ENCODE measurements around the gene SRPX2. TPM values are rescaled to one million over a fixed set of nuclear protein-coding genes. Genes with fewer than 3 reads are reported as not detected.

Gene SRPX2
- total and polyA plus RNA-seq, 2 of the 13 experiments (the other 11 are each of a cell fraction or from before 2014, with no cell fraction given): 1.5 to 6.7 TPM

- no peak for TF ChIP-seq DR1 (CRISPR knock-in tag; IDR thresholded peaks at IDR 0.05)
- TF ChIP-seq ARID2 (CRISPR knock-in tag; IDR thresholded peaks at IDR 0.05; ENCODE audit: borderline replicate concordance): no peak
- no peak for TF ChIP-seq ZNF335 (CRISPR knock-in tag; IDR thresholded peaks at IDR 0.05)
- no peak for TF ChIP-seq ZNF639 (CRISPR knock-in tag; conservative IDR thresholded peaks at IDR 0.05)
- no peak for TF ChIP-seq ELK4 (CRISPR knock-in tag; IDR thresholded peaks at IDR 0.05; ENCODE audit: borderline replicate concordance)
- no peak for TF ChIP-seq RBM39 (IDR thresholded peaks at IDR 0.05; ENCODE audit: low read depth, low read length, poor library complexity, severe bottlenecking)
- peak; percentile 70 for TF ChIP-seq GATAD2A (CRISPR knock-in tag; IDR thresholded peaks at IDR 0.05)
- no peak for TF ChIP-seq ZNF337 (CRISPR knock-in tag; IDR thresholded peaks at IDR 0.05; ENCODE audit: borderline replicate concordance, low read depth)
- no peak for TF ChIP-seq MAZ (IDR thresholded peaks at IDR 0.05; ENCODE audit: borderline replicate concordance, low read depth, low read length)
- no peak for TF ChIP-seq MAZ (CRISPR knock-in tag; IDR thresholded peaks at IDR 0.05; ENCODE audit: low read depth)
- TF ChIP-seq BRF2 (CRISPR knock-in tag; IDR thresholded peaks at IDR 0.05): no peak
- TF ChIP-seq NR3C1 (CRISPR knock-in tag; IDR thresholded peaks at IDR 0.05): no peak
- no peak for TF ChIP-seq YEATS2 (CRISPR knock-in tag; IDR thresholded peaks at IDR 0.05; ENCODE audit: borderline replicate concordance)
- TF ChIP-seq KMT2A (CRISPR knock-in tag; IDR thresholded peaks at IDR 0.05): no peak
- TF ChIP-seq PCBP2 (optimal IDR thresholded peaks at IDR 0.05; ENCODE audit: low read depth, low read length, poor library complexity, severe bottlenecking): no peak
- no peak for TF ChIP-seq ZMYM2 (CRISPR knock-in tag; IDR thresholded peaks at IDR 0.05)
- no peak for TF ChIP-seq HNRNPK (IDR thresholded peaks at IDR 0.05; ENCODE audit: low read depth, low read length, poor library complexity, severe bottlenecking)
- TF ChIP-seq THAP8 (CRISPR knock-in tag; IDR thresholded peaks at IDR 0.05; ENCODE audit: borderline replicate concordance): no peak
- TF ChIP-seq ZNF772 (CRISPR knock-in tag; IDR thresholded peaks at IDR 0.05): no peak
- TF ChIP-seq SOX13 (IDR thresholded peaks at IDR 0.05): peak; percentile 26; the same call in 1 of the 2 replicates
- TF ChIP-seq SOX13 (CRISPR knock-in tag; conservative IDR thresholded peaks at IDR 0.05 in 1 of 2, IDR thresholded peaks at IDR 0.05 in 1 of 2): peak in 1 of 2 experiments; percentile 74; a peak in 2 of 4 replicates
- TF ChIP-seq SCMH1 (CRISPR knock-in tag; IDR thresholded peaks at IDR 0.05; ENCODE audit: borderline replicate concordance): no peak
- TF ChIP-seq SMC3 (IDR thresholded peaks at IDR 0.05; ENCODE audit: low read length): no peak
- TF ChIP-seq, protein P1, sequence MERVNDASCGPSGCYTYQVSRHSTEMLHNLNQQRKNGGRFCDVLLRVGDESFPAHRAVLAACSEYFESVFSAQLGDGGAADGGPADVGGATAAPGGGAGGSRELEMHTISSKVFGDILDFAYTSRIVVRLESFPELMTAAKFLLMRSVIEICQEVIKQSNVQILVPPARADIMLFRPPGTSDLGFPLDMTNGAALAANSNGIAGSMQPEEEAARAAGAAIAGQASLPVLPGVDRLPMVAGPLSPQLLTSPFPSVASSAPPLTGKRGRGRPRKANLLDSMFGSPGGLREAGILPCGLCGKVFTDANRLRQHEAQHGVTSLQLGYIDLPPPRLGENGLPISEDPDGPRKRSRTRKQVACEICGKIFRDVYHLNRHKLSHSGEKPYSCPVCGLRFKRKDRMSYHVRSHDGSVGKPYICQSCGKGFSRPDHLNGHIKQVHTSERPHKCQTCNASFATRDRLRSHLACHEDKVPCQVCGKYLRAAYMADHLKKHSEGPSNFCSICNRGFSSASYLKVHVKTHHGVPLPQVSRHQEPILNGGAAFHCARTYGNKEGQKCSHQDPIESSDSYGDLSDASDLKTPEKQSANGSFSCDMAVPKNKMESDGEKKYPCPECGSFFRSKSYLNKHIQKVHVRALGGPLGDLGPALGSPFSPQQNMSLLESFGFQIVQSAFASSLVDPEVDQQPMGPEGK (CRISPR knock-in tag; IDR thresholded peaks at IDR 0.05): peak; percentile 86
Observed at GRCh38 chrX:100649550-100650356, 5.8 kb downstream of the SRPX2 start (continued).
